Neuronal stem cell (in vitro differentiated cells): ENCODE measurements around the gene LZIC.

ENCODE experiments used
- DNase-seq: peaks from one replicate; pipeline ENCODE4 v3.0.0-alpha.2; 2013; ENCODE audit warnings: low spot score
- H2AFZ ChIP-seq: one replicate; pipeline ENCODE4 v1.6.1; 2013; ENCODE audit warnings: mild to moderate bottlenecking, low read length, inconsistent platforms
- H2AK5ac ChIP-seq: 2 replicates; pipeline ENCODE4 v1.6.1; 2013; ENCODE audit warnings: low read depth, mild to moderate bottlenecking, inconsistent platforms, low read length, moderate library complexity, mixed read lengths
- H2BK120ac ChIP-seq: 2 replicates; pipeline ENCODE4 v1.6.1; 2013; ENCODE audit warnings: low read depth, mild to moderate bottlenecking, inconsistent platforms, low read length, moderate library complexity, mixed read lengths
- H2BK12ac ChIP-seq: one replicate; pipeline ENCODE4 v1.6.1; 2013; ENCODE audit warnings: low read length, inconsistent platforms
- H2BK15ac ChIP-seq: 2 replicates; pipeline ENCODE4 v1.6.1; 2013; ENCODE audit warnings: mild to moderate bottlenecking, low read length, inconsistent platforms, mixed read lengths
- H2BK5ac ChIP-seq: one replicate; pipeline ENCODE4 v1.6.1; 2013; ENCODE audit warnings: inconsistent platforms, mild to moderate bottlenecking, low read length, moderate library complexity
- H3K14ac ChIP-seq: one replicate; pipeline ENCODE4 v1.6.1; 2013; ENCODE audit warnings: low read length, inconsistent platforms
- H3K18ac ChIP-seq: 2 replicates; pipeline ENCODE4 v1.6.1; 2013; ENCODE audit warnings: low read length, inconsistent platforms
- H3K23ac ChIP-seq: 2 replicates; pipeline ENCODE4 v1.6.1; 2013; ENCODE audit warnings: low read depth, mild to moderate bottlenecking, mixed read lengths, low read length, inconsistent platforms; ENCODE audit not compliant: poor library complexity
- H3K27ac ChIP-seq: replicated peaks from 3 replicates; pipeline ENCODE4 v1.5.1; 2013; ENCODE audit warnings: low read length, inconsistent platforms
- H3K27me3 ChIP-seq, 3 experiments: 2 replicates each; pipeline ENCODE4 v1.6.1; 2013; ENCODE audit warnings: low read length in 3 of 3, mild to moderate bottlenecking in 2 of 3, inconsistent platforms in 1 of 3, low read depth in 1 of 3, mixed read lengths in 1 of 3, moderate library complexity in 1 of 3; ENCODE audit not compliant: control insufficient read depth in 3 of 3, insufficient read depth in 3 of 3
- H3K36me3 ChIP-seq, 2 donors: replicated peaks in 1 of 2; 2 replicates each; pipeline ENCODE4 v1.6.1; 2013; ENCODE audit warnings: low read length in 2 of 2; ENCODE audit not compliant: control insufficient read depth in 2 of 2, insufficient read depth in 2 of 2
- H3K4ac ChIP-seq: 2 replicates; pipeline ENCODE4 v1.6.1; 2013; ENCODE audit warnings: inconsistent platforms, mild to moderate bottlenecking, low read length, moderate library complexity
- H3K4me1 ChIP-seq, 2 donors: 1 replicate in 1 of 2; 2 replicates in 1 of 2; pipeline ENCODE4 v1.6.1; 2013; ENCODE audit warnings: low read length in 2 of 2, low read depth in 1 of 2; ENCODE audit not compliant: control insufficient read depth in 2 of 2, insufficient read depth in 1 of 2
- H3K4me2 ChIP-seq: one replicate; pipeline ENCODE4 v1.6.1; 2013; ENCODE audit warnings: mild to moderate bottlenecking, low read length, inconsistent platforms; ENCODE audit not compliant: insufficient read depth, poor library complexity, severe bottlenecking
- H3K4me3 ChIP-seq, 2 donors: 2 replicates each; pipeline ENCODE4 v1.5.1; 2013; ENCODE audit warnings: low read length in 2 of 2, mild to moderate bottlenecking in 2 of 2, inconsistent platforms in 1 of 2, moderate library complexity in 1 of 2
- H3K79me1 ChIP-seq: one replicate; pipeline ENCODE4 v1.6.1; 2013; ENCODE audit warnings: low read depth, mild to moderate bottlenecking, inconsistent platforms, low read length, moderate library complexity
- H3K9ac ChIP-seq: one replicate; pipeline ENCODE4 v1.6.1; 2013; ENCODE audit warnings: mild to moderate bottlenecking, low read depth, low read length, inconsistent platforms; ENCODE audit not compliant: poor library complexity
- H3K9me3 ChIP-seq, 2 donors: replicated peaks in 1 of 2; 2 replicates each; pipeline versions ENCODE3 to v1.6.1; 2013; ENCODE audit warnings: low read length in 2 of 2, mild to moderate bottlenecking in 2 of 2, inconsistent platforms in 1 of 2, low read depth in 1 of 2, mixed read lengths in 1 of 2, moderate library complexity in 1 of 2; ENCODE audit not compliant: control insufficient read depth in 2 of 2, insufficient read depth in 1 of 2
- H4K8ac ChIP-seq: one replicate; pipeline ENCODE4 v1.6.1; 2013; ENCODE audit warnings: low read depth, mild to moderate bottlenecking, inconsistent platforms, low read length, moderate library complexity
- H4K91ac ChIP-seq: one replicate; pipeline ENCODE4 v1.6.1; 2013; ENCODE audit warnings: low read length, low read depth, mild to moderate bottlenecking, inconsistent platforms; ENCODE audit not compliant: poor library complexity
- WGBS, 2 donors: extraction: QIAGEN DNeasy Blood & Tissue Kit; methylation state at CpG; one replicate each; pipeline ENCODE4 v1.1.7; 2013; ENCODE audit warnings: missing lambda C conversion rate in 2 of 2, mixed read lengths in 1 of 2; ENCODE audit not compliant: insufficient read length in 2 of 2, insufficient replicate concordance in 1 of 2; ENCODE audit errors: extremely low coverage in 2 of 2; 5-methylcytosine and 5-hydroxymethylcytosine counted together

LZIC gene

GRCh38 chr1:9907441-9907840, 35.8 kb downstream of the LZIC start:
- no peak overlapping the region for H3K14ac ChIP-seq

GRCh38 chr1:9906466-9906865, 36.7 kb downstream of the LZIC start:
- Histone ChIP-seq H4K91ac (no peak overlapping the region), H3K79me1 (peaks cover 3% of the 10 kb centered on the region), H3K36me3 (no peaks in the 10 kb centered on the region), H4K8ac (no peak overlapping the region), H3K4me2 (no peak overlapping the region), H3K27me3 (no peaks in the 10 kb centered on the region), H2AFZ (no peak overlapping the region), H2BK15ac (no peak overlapping the region), H3K23ac (no peak overlapping the region), H3K14ac (no peak overlapping the region), H3K4me3 (no peak overlapping the region), H3K9ac (no peak overlapping the region), H2AK5ac (no peak overlapping the region), H2BK12ac (no peak overlapping the region), H2BK5ac (no peak overlapping the region), H3K4me1 (peaks cover 3 to 8% of the 10 kb centered on the region in 2 donors), H3K18ac (no peak overlapping the region), H2BK120ac (no peak overlapping the region), H3K9me3 (no peaks in the 10 kb centered on the region), H3K4ac (no peak overlapping the region), H3K27ac (no peak overlapping the region)
- DNase-seq, result no peak
- WGBS, 2 donors, result no CpG with 5 or more reads among the region's 2 CpGs

More at GRCh38 chr1:9907441-9907840, 35.8 kb downstream of the LZIC start:
- Histone ChIP-seq H3K9me3 (no peaks in the 10 kb centered on the region), H3K4me2 (no peak overlapping the region), H2BK120ac (no peak overlapping the region), H3K4ac (no peak overlapping the region), H2BK15ac (no peak overlapping the region), H4K91ac (no peak overlapping the region), H3K79me1 (peaks cover 1% of the 10 kb centered on the region), H3K4me3 (no peak overlapping the region), H3K27ac (no peak overlapping the region), H3K23ac (no peak overlapping the region), H3K4me1 (peaks cover 3 to 5% of the 10 kb centered on the region in 2 donors), H4K8ac (no peak overlapping the region), H3K27me3 (no peaks in the 10 kb centered on the region), H3K9ac (no peak overlapping the region), H2AFZ (no peak overlapping the region), H3K18ac (no peak overlapping the region), H3K36me3 (no peaks in the 10 kb centered on the region), H2AK5ac (no peak overlapping the region), H2BK12ac (no peak overlapping the region), H2BK5ac (no peak overlapping the region)
- WGBS, 2 donors, result no CpG with 5 or more reads among the region's 5 CpGs
- no peak for DNase-seq

GRCh38 chr1:9905010-9905409, 38.2 kb downstream of the LZIC start:
- 100% methylated on average over 2 of the region's 4 CpGs; no CpG with 5 or more reads in 1 of the 2 donors for WGBS, 2 donors
- H3K4me3 ChIP-seq, result no peak overlapping the region
- no peak overlapping the region for H2BK15ac ChIP-seq
- no peaks in the 10 kb centered on the region for H3K36me3 ChIP-seq
- H4K8ac ChIP-seq, result no peak overlapping the region
- H3K4me1 ChIP-seq, result peaks cover 3 to 8% of the 10 kb centered on the region in 2 donors
- H2BK120ac ChIP-seq, result no peak overlapping the region
- no peaks in the 10 kb centered on the region for H3K9me3 ChIP-seq
- H3K27me3 ChIP-seq, result no peaks in the 10 kb centered on the region
- no peak for DNase-seq
- H3K4ac ChIP-seq, result no peak overlapping the region
- H3K79me1 ChIP-seq, result peaks cover 6% of the 10 kb centered on the region
- no peak overlapping the region for H3K14ac ChIP-seq
- H2BK12ac ChIP-seq, result no peak overlapping the region
- no peak overlapping the region for H2AFZ ChIP-seq
- no peak overlapping the region for H3K18ac ChIP-seq
- H2AK5ac ChIP-seq, result no peak overlapping the region
- no peak overlapping the region for H2BK5ac ChIP-seq
- H3K27ac ChIP-seq, result no peak overlapping the region
- H3K23ac ChIP-seq, result no peak overlapping the region
- H4K91ac ChIP-seq, result no peak overlapping the region
- H3K4me2 ChIP-seq, result no peak overlapping the region
- no peak overlapping the region for H3K9ac ChIP-seq

- WGBS, 2 donors, result no CpG with 5 or more reads among the region's 3 CpGs
- Histone ChIP-seq H3K14ac (no peak overlapping the region), H2BK12ac (no peak overlapping the region), H4K8ac (no peak overlapping the region), H3K23ac (no peak overlapping the region), H2BK5ac (no peak overlapping the region), H3K27ac (no peak overlapping the region), H3K4ac (no peak overlapping the region), H2BK120ac (no peak overlapping the region), H3K79me1 (peaks cover 6% of the 10 kb centered on the region), H3K4me1 (peaks cover 3 to 8% of the 10 kb centered on the region in 2 donors), H2AFZ (no peak overlapping the region), H3K4me3 (no peak overlapping the region), H3K4me2 (no peak overlapping the region), H3K9ac (no peak overlapping the region), H3K9me3 (no peaks in the 10 kb centered on the region), H2BK15ac (no peak overlapping the region), H2AK5ac (no peak overlapping the region), H4K91ac (no peak overlapping the region), H3K36me3 (no peaks in the 10 kb centered on the region), H3K18ac (no peak overlapping the region), H3K27me3 (no peaks in the 10 kb centered on the region)
- no peak for DNase-seq
Measured at GRCh38 chr1:9904596-9904995, 38.6 kb downstream of the LZIC start.
